ENCODE measurements around the gene PRAMEF20.
"Not testable (repeated sequence)": the region's sequence is repeated elsewhere in the genome, so short reads cannot be mapped to it uniquely, and the experiment has no call there.

PRAMEF20 gene

GRCh38 chr1:13410150-13410549, at the start of gene PRAMEF20:
Gene PRAMEF20, plus strand, starts transcription at chr1:13410450. Its CDS starts 5,905 bp downstream, at chr1:13416355.
- DNase-seq = not testable (repeated sequence)

- DNase-seq = not testable (repeated sequence)
These were observed 47.9 kb upstream of the PRAMEF20 start for GRCh38 chr1:13362364-13362763.

GRCh38 chr1:13364928-13365327, 45.3 kb upstream of the PRAMEF20 start:
- not testable (repeated sequence) for DNase-seq

- not testable (repeated sequence) for DNase-seq
These were observed 43.7 kb upstream of the PRAMEF20 start for GRCh38 chr1:13366536-13366935.

- DNase-seq = not testable (repeated sequence)
These were observed 41.7 kb upstream of the PRAMEF20 start for GRCh38 chr1:13368544-13368943.

GRCh38 chr1:13378983-13379382, 31.3 kb upstream of the PRAMEF20 start:
- not testable (repeated sequence) for DNase-seq

GRCh38 chr1:13380380-13380779, 29.9 kb upstream of the PRAMEF20 start:
- DNase-seq = not testable (repeated sequence)

- DNase-seq = not testable (repeated sequence)
These were observed 20.9 kb upstream of the PRAMEF20 start, which contains the start of gene PRAMEF17 for GRCh38 chr1:13389332-13389731. Gene PRAMEF17, plus strand, starts transcription at chr1:13389632. Its CDS starts 26 bp downstream, at chr1:13389658.

- DNase-seq = not testable (repeated sequence)
These were observed 17.2 kb upstream of the PRAMEF20 start for GRCh38 chr1:13393004-13393403.

- DNase-seq = not testable (repeated sequence)
These were observed 15.5 kb upstream of the PRAMEF20 start for GRCh38 chr1:13394761-13395160.

GRCh38 chr1:13395311-13395710, 14.9 kb upstream of the PRAMEF20 start:
- DNase-seq = not testable (repeated sequence)

- DNase-seq = no peak
These were observed 2.4 kb upstream of the PRAMEF20 start for GRCh38 chr1:13407811-13408210.

- no peak for DNase-seq
These were observed 20.2 kb downstream of the PRAMEF20 start for GRCh38 chr1:13430495-13430894.

GRCh38 chr1:13432251-13432650, 22.0 kb downstream of the PRAMEF20 start:
- no peak for DNase-seq

GRCh38 chr1:13433694-13434358, 23.6 kb downstream of the PRAMEF20 start:
- DNase-seq = not testable (repeated sequence)

GRCh38 chr1:13435458-13435857, 25.2 kb downstream of the PRAMEF20 start:
- DNase-seq = no peak

- DNase-seq = not testable (repeated sequence)
These were observed 29.0 kb downstream of the PRAMEF20 start for GRCh38 chr1:13439104-13439783.

- no peak for DNase-seq
These were observed 33.2 kb downstream of the PRAMEF20 start for GRCh38 chr1:13443335-13443979.

- DNase-seq = no peak
These were observed 40.0 kb downstream of the PRAMEF20 start for GRCh38 chr1:13450204-13450603.

- peak; percentile 50 for DNase-seq
These were observed 41.2 kb downstream of the PRAMEF20 start for GRCh38 chr1:13451399-13451965.

GRCh38 chr1:13456904-13457532, 46.8 kb downstream of the PRAMEF20 start:
- no peak for DNase-seq

- DNase-seq = no peak
These were observed 51.7 kb downstream of the PRAMEF20 start for GRCh38 chr1:13461977-13462376.

- no peak for DNase-seq
These were observed 52.4 kb downstream of the PRAMEF20 start for GRCh38 chr1:13462682-13463081.
